ENCODE data around the gene AGBL4.

DNA sequence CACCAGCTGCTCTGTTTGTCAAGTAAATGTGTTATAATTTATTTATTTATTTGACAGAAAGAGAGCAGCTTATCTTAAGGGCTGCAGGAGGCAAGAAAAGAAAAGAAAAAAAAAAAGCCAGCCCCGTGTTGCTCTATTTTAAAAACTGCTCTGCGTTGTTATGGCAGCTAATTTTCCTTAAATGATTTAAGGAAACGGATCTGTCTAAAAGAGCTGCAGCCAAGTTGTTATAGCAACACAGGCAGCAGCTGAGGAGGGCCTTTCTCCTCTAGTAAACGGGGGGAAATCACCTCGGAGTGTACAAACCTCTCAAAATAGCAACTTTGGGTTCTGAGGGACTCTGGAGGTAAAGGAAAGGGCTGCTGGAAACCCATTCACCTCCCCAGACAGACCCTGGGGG is 1396.3 kb downstream of the AGBL4 start:
- no peak for TF ChIP-seq CTCF (IDR thresholded peaks at IDR 0.05)
- TF ChIP-seq POLR2A (IDR thresholded peaks at IDR 0.05), result no peak
